ENCODE data around the gene MAP3K4.

DNA sequence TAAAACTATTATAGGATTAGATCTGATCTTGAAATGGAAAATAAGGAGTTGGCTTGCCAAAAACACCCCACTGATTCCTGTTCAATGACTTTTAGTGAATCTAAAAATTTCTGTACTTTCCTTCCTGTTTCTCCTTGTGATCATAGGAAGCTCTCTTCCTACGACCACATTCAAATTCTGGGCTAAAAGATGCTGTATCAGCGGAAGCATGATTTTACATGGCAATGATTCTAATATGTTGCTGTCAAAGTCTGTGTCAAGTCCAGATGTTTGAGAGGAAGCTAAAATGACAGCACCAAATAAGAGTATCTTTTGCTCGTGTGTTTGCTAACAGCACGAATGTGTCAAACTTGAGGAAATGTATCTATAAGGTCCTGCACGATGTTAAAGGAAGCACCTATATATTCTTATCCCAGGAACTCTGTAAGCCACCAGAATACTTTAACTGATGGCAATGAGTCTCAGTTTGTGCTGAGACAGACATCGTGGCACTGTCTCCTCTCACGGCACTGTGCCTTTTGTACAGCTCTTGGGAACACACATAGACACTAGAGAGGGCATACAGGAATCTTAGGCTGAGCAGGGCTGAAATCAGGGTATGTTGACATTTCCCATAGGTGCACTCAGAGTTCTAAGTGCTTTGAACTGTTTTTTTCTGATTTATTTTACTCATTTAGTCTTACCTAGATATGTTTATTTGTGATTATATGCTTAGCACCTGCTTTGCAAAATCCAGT, 24.9 kb upstream of the MAP3K4 start:
- TF ChIP-seq POLR2A (IDR thresholded peaks at IDR 0.05; ENCODE audit: low read depth, low read length) (no peak), SPI1 (IDR thresholded peaks at IDR 0.05; ENCODE audit: low read depth, low read length) (no peak), TAF1 (IDR thresholded peaks at IDR 0.05; ENCODE audit: low read depth, low read length) (no peak), POLR2AphosphoS5 (IDR thresholded peaks at IDR 0.05; ENCODE audit: low read depth, low read length) (no peak), PAX5 (IDR thresholded peaks at IDR 0.05; ENCODE audit: insufficient read depth, low read length, severe bottlenecking) (no peak), POU2F2 (IDR thresholded peaks at IDR 0.05; ENCODE audit: low read depth, low read length) (no peak)
